ENCODE measurements around the gene SLC1A6. TPM values are rescaled to one million over a fixed set of nuclear protein-coding genes. Genes with fewer than 3 reads are reported as not detected.

Gene SLC1A6
- total and polyA plus RNA-seq, 9 of the 15 experiments (the other 6 are each of a cell fraction or from before 2014, with no cell fraction given), result not detected

- in situ Hi-C loops (cut with MboI), result no loop called here
- TF ChIP-seq POU5F1 (IDR thresholded peaks at IDR 0.05; ENCODE audit: borderline replicate concordance, low read depth, low read length, partially characterized antibody) (no peak), NFIC (IDR thresholded peaks at IDR 0.05) (no peak), ZFP91 (CRISPR knock-in tag; IDR thresholded peaks at IDR 0.05) (no peak), POLR2AphosphoS5 (IDR thresholded peaks at IDR 0.05; ENCODE audit: control insufficient read depth, insufficient read depth, low read depth, low read length) (no peak)
- Histone ChIP-seq H3K9me3 (replicated peaks; ENCODE audit: control insufficient read depth, insufficient read depth, low read depth, low read length) (no peaks in the 10 kb centered on the region), H3K27me3 (ENCODE audit: control insufficient read depth in 2 of 2, insufficient read depth in 2 of 2, low read length in 2 of 2) (peaks cover 6 to 31% of the 10 kb centered on the region in 2 experiments; a peak in 4 of 5 replicates), H4K20me1 (replicated peaks; ENCODE audit: control insufficient read depth, insufficient read depth, low read length) (no peaks in the 10 kb centered on the region), H3K4me2 (ENCODE audit: insufficient read depth, low read length) (no peak overlapping the region), H3K4me1 (replicated peaks in 1 of 2; ENCODE audit: control insufficient read depth in 2 of 2, insufficient read depth in 2 of 2, low read length in 2 of 2) (peaks cover 0 to 5% of the 10 kb centered on the region in 2 experiments; a peak in 1 of 5 replicates), H3K79me2 (ENCODE audit: control insufficient read depth, insufficient read depth, low read length) (no peaks in the 10 kb centered on the region), H3K9ac (ENCODE audit: insufficient read depth in 1 of 2, low read depth in 2 of 2, low read length in 2 of 2) (no peak overlapping the region), H3K4me3 (no peak overlapping the region), H2AFZ (ENCODE audit: low read depth, low read length) (no peak overlapping the region), H3K27ac (ENCODE audit: extremely low read depth, low read depth, low read length) (no peak overlapping the region), H3K36me3 (ENCODE audit: control insufficient read depth, insufficient read depth, low read length) (no peaks in the 10 kb centered on the region), H3K9me1 (ENCODE audit: control insufficient read depth, insufficient read depth, low read length) (no peaks in the 10 kb centered on the region)
- DNase-seq (ENCODE audit: extremely low read depth in 1 of 4, low spot score in 3 of 4) (no peak), FAIRE-seq (no peak), ATAC-seq (no peak)
- intact Hi-C loops (cut with micrococcal nuclease), result no loop called here
- CTCF ChIA-PET (ENCODE audit: low intra/inter-chr PET ratio), result no interaction called here
- no TSS peak for BruUV-seq (replicated peaks)
- WGBS (ENCODE audit: insufficient coverage, low coverage, missing lambda C conversion rate), result 28% methylated on average over 21 of the region's 31 CpGs
- POLR2A ChIA-PET, result interaction anchor here (0.7 kb wide), 1 partner anchor 42 kb away, joined by 3 read pairs; no protein-coding TSS in a partner anchor
These were observed 43.1 kb upstream of the SLC1A6 start for GRCh38 chr19:15022752-15023151.
